Globus pallidus (tissue), 1 donor: ENCODE measurements around the gene HSP90AB1.
"Not testable (repeated sequence)": the region's sequence is repeated elsewhere in the genome, so short reads cannot be mapped to it uniquely, and the experiment has no call there.

ENCODE experiments used
- DNase-seq: peaks from one replicate; pipeline ENCODE4 v3.0.0-alpha.2; 2015; ENCODE audit warnings: low spot score

Gene HSP90AB1

GRCh38 chr6:44222486-44223318 lies 24.2 kb upstream of the HSP90AB1 start:
- no peak for DNase-seq

- peak; percentile 55 for DNase-seq
These were observed 23.4 kb upstream of the HSP90AB1 start, which contains the start of gene SLC29A1 for GRCh38 chr6:44223319-44224028. Gene SLC29A1, plus strand, starts transcription at chr6:44223595. Its CDS starts 3,719 bp downstream, at chr6:44227314.

- no peak for DNase-seq
These were observed 22.6 kb upstream of the HSP90AB1 start for GRCh38 chr6:44224029-44224964.

GRCh38 chr6:44224965-44225305 lies 22.0 kb upstream of the HSP90AB1 start:
- no peak for DNase-seq

- no peak for DNase-seq
These were observed 21.1 kb upstream of the HSP90AB1 start for GRCh38 chr6:44225579-44226325.

GRCh38 chr6:44226368-44227147 lies 20.3 kb upstream of the HSP90AB1 start:
- DNase-seq = no peak

GRCh38 chr6:44227148-44227793 lies 19.6 kb upstream of the HSP90AB1 start:
- DNase-seq = no peak

- no peak for DNase-seq
These were observed 18.9 kb upstream of the HSP90AB1 start for GRCh38 chr6:44228031-44228430.

GRCh38 chr6:44228433-44228832 lies 18.5 kb upstream of the HSP90AB1 start:
- DNase-seq = no peak

- DNase-seq = no peak
These were observed 18.1 kb upstream of the HSP90AB1 start for GRCh38 chr6:44228836-44229235.

- DNase-seq = no peak
These were observed 17.4 kb upstream of the HSP90AB1 start for GRCh38 chr6:44229376-44230033.

- no peak for DNase-seq
These were observed 16.7 kb upstream of the HSP90AB1 start for GRCh38 chr6:44230034-44230675.

GRCh38 chr6:44231426-44231825 lies 15.5 kb upstream of the HSP90AB1 start:
- not testable (repeated sequence) for DNase-seq

- DNase-seq = no peak
These were observed 14.0 kb upstream of the HSP90AB1 start for GRCh38 chr6:44232676-44233566.

GRCh38 chr6:44233567-44234100 lies 13.3 kb upstream of the HSP90AB1 start:
- DNase-seq = no peak

GRCh38 chr6:44234101-44235025 lies 12.5 kb upstream of the HSP90AB1 start:
- DNase-seq = peak; percentile 93

- no peak for DNase-seq
These were observed 11.6 kb upstream of the HSP90AB1 start for GRCh38 chr6:44235269-44235668.
